GM13977 (cell line): ENCODE results near the gene COLQ.
"Not testable (repeated sequence)": the region's sequence is repeated elsewhere in the genome, so short reads cannot be mapped to it uniquely, and the experiment has no call there.

Experiments used
- DNase-seq: peaks from one replicate; pipeline ENCODE4 v3.0.0; 2012; ENCODE audit warnings: low spot score
- CTCF ChIP-seq: IDR thresholded peaks from 2 replicates; pipeline ENCODE4 v1.5.1; 2012; ENCODE audit warnings: mild to moderate bottlenecking, control low read depth; ENCODE audit not compliant: insufficient read depth; ENCODE audit errors: extremely low read depth, missing control alignments
- in situ Hi-C: fragments of 300-500 bp; cut with MboI; formaldehyde crosslinking; loops from one replicate; pipeline ENCODE4 v1.12.0; 2022; ENCODE audit warnings: low sequenced_read_pairs, low pct_unique_long_range_greater_than_20kb, mixed read lengths, inconsistent platforms; ENCODE audit not compliant: unreplicated experiment

Gene COLQ

GRCh38 chr3:15426579-15427118 is 94.9 kb downstream of the COLQ start:
- DNase-seq = no peak
- in situ Hi-C loops = loop anchor here (25.0 kb wide), 1 partner anchor 386 kb away; no protein-coding TSS in a partner anchor
- TF ChIP-seq CTCF = no peak

- DNase-seq = no peak
- no peak for TF ChIP-seq CTCF
- in situ Hi-C loops = loop anchor here (25.0 kb wide), 1 partner anchor 309 kb away; no protein-coding TSS in a partner anchor
Measured at GRCh38 chr3:15420871-15421270, 100.6 kb downstream of the COLQ start.

GRCh38 chr3:15410966-15411365 is 110.5 kb downstream of the COLQ start:
- DNase-seq = not testable (repeated sequence)
- in situ Hi-C loops = loop anchor here (25.0 kb wide), 1 partner anchor 299 kb away; no protein-coding TSS in a partner anchor

GRCh38 chr3:15409774-15410173 is 111.7 kb downstream of the COLQ start:
- in situ Hi-C loops = loop anchor here (25.0 kb wide), 1 partner anchor 297 kb away; no protein-coding TSS in a partner anchor
- DNase-seq = no peak
- no peak for TF ChIP-seq CTCF

- DNase-seq = no peak
- in situ Hi-C loops = loop anchor here (25.0 kb wide), 1 partner anchor 297 kb away; no protein-coding TSS in a partner anchor
Measured at GRCh38 chr3:15409239-15409638, 112.3 kb downstream of the COLQ start.

GRCh38 chr3:15405448-15406050 is 116.0 kb downstream of the COLQ start:
- TF ChIP-seq CTCF = peak; percentile 55
- in situ Hi-C loops = loop anchor here (25.0 kb wide), 1 partner anchor 293 kb away; no protein-coding TSS in a partner anchor
- peak; percentile 59 for DNase-seq

More at GRCh38 chr3:15409239-15409638, 112.3 kb downstream of the COLQ start:
- no peak for TF ChIP-seq CTCF

- in situ Hi-C loops = loop anchor here (25.0 kb wide), 1 partner anchor 292 kb away; no protein-coding TSS in a partner anchor
- no peak for TF ChIP-seq CTCF
- no peak for DNase-seq
Measured at GRCh38 chr3:15404767-15405166, 116.7 kb downstream of the COLQ start.
